SK-N-SH treated with all-trans-retinoic acid at 6 μM for 48 hours (cell line): ENCODE results near the gene NLGN3.

Experiments
- ATAC-seq: fragments of 200-7000 bp; cut with Tn5 transposase; 3 replicates; pipeline ENCODE4 v1.9.1; 2020; ENCODE audit warnings: mild to moderate bottlenecking, moderate library complexity
- ARNTL ChIP-seq: fragments of 450-650 bp; formaldehyde crosslinking; IDR thresholded peaks from 2 replicates; pipeline ENCODE4 v1.5.0; 2020; ENCODE audit warnings: low read depth, mild to moderate bottlenecking, moderate library complexity, borderline replicate concordance
- BACH2 ChIP-seq: fragments of 250-450 bp; sonication (Bioruptor Pico); IDR thresholded peaks from 2 replicates; pipeline ENCODE4 v1.9.0; 2021; ENCODE audit warnings: mild to moderate bottlenecking, borderline replicate concordance
- GLIS3 ChIP-seq: fragments of 250-450 bp; sonication (Bioruptor Pico); IDR thresholded peaks from 2 replicates; pipeline ENCODE4 v1.5.0; 2020; ENCODE audit warnings: mild to moderate bottlenecking, moderate library complexity
- ISL1 ChIP-seq: fragments of 250-450 bp; sonication (Bioruptor Pico); IDR thresholded peaks from 2 replicates; pipeline ENCODE4 v2.1.2; 2022; ENCODE audit warnings: mild to moderate bottlenecking, moderate library complexity
- TCF4 ChIP-seq: fragments of 250-450 bp; sonication (Bioruptor Pico); IDR thresholded peaks from 2 replicates; pipeline ENCODE4 v1.8.0; 2021; ENCODE audit warnings: mild to moderate bottlenecking, moderate library complexity, borderline replicate concordance
- ZC3H10 ChIP-seq: fragments of 250-450 bp; sonication (Bioruptor Pico); IDR thresholded peaks from 2 replicates; pipeline ENCODE4 v1.5.1; 2021; ENCODE audit warnings: mild to moderate bottlenecking, moderate library complexity
- ZFP3 ChIP-seq: fragments of 250-450 bp; sonication (Bioruptor Pico); IDR thresholded peaks from 2 replicates; pipeline ENCODE4 v1.5.0; 2020; ENCODE audit warnings: mild to moderate bottlenecking, moderate library complexity
- ZFP30 ChIP-seq: fragments of 450-650 bp; formaldehyde crosslinking; IDR thresholded peaks from 2 replicates; pipeline ENCODE4 v1.5.0; 2022; ENCODE audit warnings: mild to moderate bottlenecking, moderate library complexity
- ZNF565 ChIP-seq: fragments of 450-650 bp; formaldehyde crosslinking; conservative IDR thresholded peaks from 2 replicates; pipeline ENCODE4 v1.5.0; 2020; ENCODE audit warnings: low read depth, mild to moderate bottlenecking, moderate library complexity
- ZNF70 ChIP-seq: fragments of 450-650 bp; formaldehyde crosslinking; IDR thresholded peaks from 2 replicates; pipeline ENCODE4 v1.5.0; 2020; ENCODE audit warnings: mild to moderate bottlenecking, moderate library complexity
- TF ChIP-seq, protein P1 (sequence below): fragments of 250-450 bp; sonication (Bioruptor Pico); IDR thresholded peaks from 2 replicates; pipeline ENCODE4 v1.5.1; 2020; ENCODE audit warnings: low read depth, mild to moderate bottlenecking, moderate library complexity
- TF ChIP-seq, protein P2 (sequence below): fragments of 250-450 bp; sonication (Bioruptor Pico); IDR thresholded peaks from 2 replicates; pipeline ENCODE4 v1.5.1; 2021; ENCODE audit warnings: mild to moderate bottlenecking, moderate library complexity
- TF ChIP-seq, protein P3 (sequence below): fragments of 250-450 bp; sonication (Bioruptor Pico); IDR thresholded peaks from 2 replicates; pipeline ENCODE4 v1.8.0; 2021; ENCODE audit warnings: low read depth, mild to moderate bottlenecking, moderate library complexity, borderline replicate concordance
- TF ChIP-seq, protein P4 (sequence below): fragments of 250-450 bp; sonication (Bioruptor Pico); IDR thresholded peaks from 2 replicates; pipeline ENCODE4 v1.5.0; 2020; ENCODE audit warnings: mild to moderate bottlenecking, moderate library complexity
- TF ChIP-seq, protein P5 (sequence below): fragments of 250-450 bp; sonication (Bioruptor Pico); IDR thresholded peaks from 2 replicates; pipeline ENCODE4 v1.8.0; 2020; ENCODE audit warnings: mild to moderate bottlenecking, moderate library complexity, borderline replicate concordance

NLGN3 gene

DNA sequence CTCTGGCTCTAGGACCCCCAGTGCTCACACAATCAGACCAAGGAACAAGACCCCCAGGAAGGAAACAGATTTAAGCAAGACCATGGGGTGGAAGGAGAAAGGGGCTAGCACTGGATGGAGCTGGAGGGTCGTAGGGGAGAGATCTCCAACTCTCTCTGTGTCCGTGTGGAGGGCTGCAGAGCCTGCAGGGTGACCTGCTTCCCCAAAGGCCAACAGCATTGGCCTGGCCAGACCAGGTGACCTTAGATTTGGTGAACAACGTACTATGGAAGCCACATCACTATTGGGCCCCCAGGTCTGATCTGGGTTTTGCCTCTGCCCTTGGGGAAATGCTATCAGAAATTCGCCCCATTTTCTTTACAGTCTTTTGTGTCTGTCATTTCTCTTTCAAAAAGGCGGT is 26.0 kb downstream of the NLGN3 start:
- no peak for ATAC-seq
- TF ChIP-seq ISL1 (CRISPR knock-in tag) = no peak
- no peak for TF ChIP-seq ZFP3 (CRISPR knock-in tag)
- TF ChIP-seq, protein P1, sequence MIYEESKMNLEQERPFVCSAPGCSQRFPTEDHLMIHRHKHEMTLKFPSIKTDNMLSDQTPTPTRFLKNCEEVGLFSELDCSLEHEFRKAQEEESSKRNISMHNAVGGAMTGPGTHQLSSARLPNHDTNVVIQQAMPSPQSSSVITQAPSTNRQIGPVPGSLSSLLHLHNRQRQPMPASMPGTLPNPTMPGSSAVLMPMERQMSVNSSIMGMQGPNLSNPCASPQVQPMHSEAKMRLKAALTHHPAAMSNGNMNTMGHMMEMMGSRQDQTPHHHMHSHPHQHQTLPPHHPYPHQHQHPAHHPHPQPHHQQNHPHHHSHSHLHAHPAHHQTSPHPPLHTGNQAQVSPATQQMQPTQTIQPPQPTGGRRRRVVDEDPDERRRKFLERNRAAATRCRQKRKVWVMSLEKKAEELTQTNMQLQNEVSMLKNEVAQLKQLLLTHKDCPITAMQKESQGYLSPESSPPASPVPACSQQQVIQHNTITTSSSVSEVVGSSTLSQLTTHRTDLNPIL = no peak
- TF ChIP-seq, protein P2, sequence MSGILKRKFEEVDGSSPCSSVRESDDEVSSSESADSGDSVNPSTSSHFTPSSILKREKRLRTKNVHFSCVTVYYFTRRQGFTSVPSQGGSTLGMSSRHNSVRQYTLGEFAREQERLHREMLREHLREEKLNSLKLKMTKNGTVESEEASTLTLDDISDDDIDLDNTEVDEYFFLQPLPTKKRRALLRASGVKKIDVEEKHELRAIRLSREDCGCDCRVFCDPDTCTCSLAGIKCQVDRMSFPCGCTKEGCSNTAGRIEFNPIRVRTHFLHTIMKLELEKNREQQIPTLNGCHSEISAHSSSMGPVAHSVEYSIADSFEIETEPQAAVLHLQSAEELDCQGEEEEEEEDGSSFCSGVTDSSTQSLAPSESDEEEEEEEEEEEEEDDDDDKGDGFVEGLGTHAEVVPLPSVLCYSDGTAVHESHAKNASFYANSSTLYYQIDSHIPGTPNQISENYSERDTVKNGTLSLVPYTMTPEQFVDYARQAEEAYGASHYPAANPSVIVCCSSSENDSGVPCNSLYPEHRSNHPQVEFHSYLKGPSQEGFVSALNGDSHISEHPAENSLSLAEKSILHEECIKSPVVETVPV (CRISPR knock-in tag) = no peak
- TF ChIP-seq, protein P3, sequence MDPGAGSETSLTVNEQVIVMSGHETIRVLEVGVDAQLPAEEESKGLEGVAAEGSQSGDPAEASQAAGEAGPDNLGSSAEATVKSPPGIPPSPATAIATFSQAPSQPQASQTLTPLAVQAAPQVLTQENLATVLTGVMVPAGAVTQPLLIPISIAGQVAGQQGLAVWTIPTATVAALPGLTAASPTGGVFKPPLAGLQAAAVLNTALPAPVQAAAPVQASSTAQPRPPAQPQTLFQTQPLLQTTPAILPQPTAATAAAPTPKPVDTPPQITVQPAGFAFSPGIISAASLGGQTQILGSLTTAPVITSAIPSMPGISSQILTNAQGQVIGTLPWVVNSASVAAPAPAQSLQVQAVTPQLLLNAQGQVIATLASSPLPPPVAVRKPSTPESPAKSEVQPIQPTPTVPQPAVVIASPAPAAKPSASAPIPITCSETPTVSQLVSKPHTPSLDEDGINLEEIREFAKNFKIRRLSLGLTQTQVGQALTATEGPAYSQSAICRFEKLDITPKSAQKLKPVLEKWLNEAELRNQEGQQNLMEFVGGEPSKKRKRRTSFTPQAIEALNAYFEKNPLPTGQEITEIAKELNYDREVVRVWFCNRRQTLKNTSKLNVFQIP = no peak
- TF ChIP-seq ZC3H10 (CRISPR knock-in tag) = no peak
- TF ChIP-seq BACH2 (CRISPR knock-in tag) = no peak
- no peak for TF ChIP-seq ZNF565
- TF ChIP-seq ZNF70 (CRISPR knock-in tag) = no peak
- no peak for TF ChIP-seq ARNTL
- TF ChIP-seq, protein P4, sequence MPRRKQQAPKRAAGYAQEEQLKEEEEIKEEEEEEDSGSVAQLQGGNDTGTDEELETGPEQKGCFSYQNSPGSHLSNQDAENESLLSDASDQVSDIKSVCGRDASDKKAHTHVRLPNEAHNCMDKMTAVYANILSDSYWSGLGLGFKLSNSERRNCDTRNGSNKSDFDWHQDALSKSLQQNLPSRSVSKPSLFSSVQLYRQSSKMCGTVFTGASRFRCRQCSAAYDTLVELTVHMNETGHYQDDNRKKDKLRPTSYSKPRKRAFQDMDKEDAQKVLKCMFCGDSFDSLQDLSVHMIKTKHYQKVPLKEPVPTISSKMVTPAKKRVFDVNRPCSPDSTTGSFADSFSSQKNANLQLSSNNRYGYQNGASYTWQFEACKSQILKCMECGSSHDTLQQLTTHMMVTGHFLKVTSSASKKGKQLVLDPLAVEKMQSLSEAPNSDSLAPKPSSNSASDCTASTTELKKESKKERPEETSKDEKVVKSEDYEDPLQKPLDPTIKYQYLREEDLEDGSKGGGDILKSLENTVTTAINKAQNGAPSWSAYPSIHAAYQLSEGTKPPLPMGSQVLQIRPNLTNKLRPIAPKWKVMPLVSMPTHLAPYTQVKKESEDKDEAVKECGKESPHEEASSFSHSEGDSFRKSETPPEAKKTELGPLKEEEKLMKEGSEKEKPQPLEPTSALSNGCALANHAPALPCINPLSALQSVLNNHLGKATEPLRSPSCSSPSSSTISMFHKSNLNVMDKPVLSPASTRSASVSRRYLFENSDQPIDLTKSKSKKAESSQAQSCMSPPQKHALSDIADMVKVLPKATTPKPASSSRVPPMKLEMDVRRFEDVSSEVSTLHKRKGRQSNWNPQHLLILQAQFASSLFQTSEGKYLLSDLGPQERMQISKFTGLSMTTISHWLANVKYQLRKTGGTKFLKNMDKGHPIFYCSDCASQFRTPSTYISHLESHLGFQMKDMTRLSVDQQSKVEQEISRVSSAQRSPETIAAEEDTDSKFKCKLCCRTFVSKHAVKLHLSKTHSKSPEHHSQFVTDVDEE = no peak
- TF ChIP-seq GLIS3 (CRISPR knock-in tag) = no peak
- no peak for TF ChIP-seq TCF4 (CRISPR knock-in tag)
- no peak for TF ChIP-seq ZFP30 (CRISPR knock-in tag)

DNA sequence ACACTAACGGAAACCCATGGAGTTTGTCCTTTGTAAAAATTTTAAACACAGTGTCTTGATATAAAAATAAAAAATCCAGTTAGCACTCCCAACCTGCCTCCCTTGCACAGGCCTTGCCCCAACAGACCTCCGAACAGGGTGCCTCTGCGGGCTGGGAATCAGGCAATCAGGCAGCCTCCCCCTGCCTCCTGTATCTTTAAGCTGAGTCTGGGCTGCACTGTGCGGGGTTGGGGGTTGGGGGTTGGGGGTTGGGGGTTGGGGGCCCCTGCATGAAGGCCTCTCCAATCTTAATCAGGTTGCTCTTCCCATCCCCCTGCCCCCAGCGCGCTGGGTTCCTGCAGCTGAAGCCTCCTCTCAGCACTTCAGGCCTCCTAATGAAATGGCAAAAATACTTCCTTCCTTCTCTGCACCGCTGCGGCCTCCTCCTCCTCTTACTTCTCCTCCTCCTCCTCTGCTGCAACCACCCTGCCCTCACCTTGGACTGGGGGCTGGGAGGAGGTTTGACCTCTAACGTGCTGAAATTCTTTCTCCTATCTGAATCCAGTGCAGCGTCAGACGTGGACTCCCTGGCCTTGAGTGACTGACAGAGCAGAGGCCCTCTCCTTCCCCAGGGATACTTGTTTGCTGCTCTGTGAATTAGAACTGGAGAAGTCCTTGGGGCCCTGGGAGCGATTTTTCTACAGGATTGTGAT is 26.6 kb downstream of the NLGN3 start:
- no peak for ATAC-seq
- TF ChIP-seq, protein P5, sequence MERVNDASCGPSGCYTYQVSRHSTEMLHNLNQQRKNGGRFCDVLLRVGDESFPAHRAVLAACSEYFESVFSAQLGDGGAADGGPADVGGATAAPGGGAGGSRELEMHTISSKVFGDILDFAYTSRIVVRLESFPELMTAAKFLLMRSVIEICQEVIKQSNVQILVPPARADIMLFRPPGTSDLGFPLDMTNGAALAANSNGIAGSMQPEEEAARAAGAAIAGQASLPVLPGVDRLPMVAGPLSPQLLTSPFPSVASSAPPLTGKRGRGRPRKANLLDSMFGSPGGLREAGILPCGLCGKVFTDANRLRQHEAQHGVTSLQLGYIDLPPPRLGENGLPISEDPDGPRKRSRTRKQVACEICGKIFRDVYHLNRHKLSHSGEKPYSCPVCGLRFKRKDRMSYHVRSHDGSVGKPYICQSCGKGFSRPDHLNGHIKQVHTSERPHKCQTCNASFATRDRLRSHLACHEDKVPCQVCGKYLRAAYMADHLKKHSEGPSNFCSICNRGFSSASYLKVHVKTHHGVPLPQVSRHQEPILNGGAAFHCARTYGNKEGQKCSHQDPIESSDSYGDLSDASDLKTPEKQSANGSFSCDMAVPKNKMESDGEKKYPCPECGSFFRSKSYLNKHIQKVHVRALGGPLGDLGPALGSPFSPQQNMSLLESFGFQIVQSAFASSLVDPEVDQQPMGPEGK (CRISPR knock-in tag) = no peak
- TF ChIP-seq, protein P2 (CRISPR knock-in tag) = no peak
- TF ChIP-seq, protein P4 = no peak
- TF ChIP-seq ZFP3 (CRISPR knock-in tag) (no peak), TCF4 (CRISPR knock-in tag) (no peak), GLIS3 (CRISPR knock-in tag) (no peak), ZNF70 (CRISPR knock-in tag) (no peak)
